Neural cell (in vitro differentiated cells): ENCODE measurements around the gene LDLRAD3. TPM values are rescaled to one million over a fixed set of nuclear protein-coding genes. Genes with fewer than 3 reads are reported as not detected.

Experiments used
- H2AFZ ChIP-seq: fragments of 200-600, 300-800 bp; sonication (generic), shearing (Covaris generic); 2 replicates; pipeline ENCODE4 v1.6.0; 2014; ENCODE audit warnings: low read depth, mild to moderate bottlenecking, antibody characterized with exemption, low read length, moderate library complexity
- H3F3A ChIP-seq: fragments of 200-600 bp; shearing (Covaris generic); 2 replicates; pipeline ENCODE4 v1.6.1; 2016; ENCODE audit warnings: mild to moderate bottlenecking, moderate library complexity, mixed read lengths, antibody characterized with exemption, low read length; ENCODE audit not compliant: insufficient read depth, poor library complexity, severe bottlenecking
- H3K27ac ChIP-seq: fragments of 200-600, 300-800 bp; sonication (generic), shearing (Covaris generic); 2 replicates; pipeline ENCODE4 v1.5.1; 2014; ENCODE audit warnings: mild to moderate bottlenecking, low read length, moderate library complexity
- H3K27me3 ChIP-seq: fragments of 300-800, 200-600 bp; sonication (generic), shearing (Covaris generic); 2 replicates; pipeline ENCODE4 v1.6.0; 2014; ENCODE audit warnings: mild to moderate bottlenecking, low read depth, low read length, moderate library complexity; ENCODE audit not compliant: insufficient read depth
- H3K36me3 ChIP-seq: fragments of 300-800, 200-600 bp; sonication (generic), shearing (Covaris generic); 2 replicates; pipeline ENCODE4 v1.5.1; 2014; ENCODE audit warnings: mild to moderate bottlenecking, antibody characterized with exemption, low read length, moderate library complexity; ENCODE audit not compliant: insufficient read depth
- H3K4me2 ChIP-seq: fragments of 300-800, 200-600 bp; sonication (generic), shearing (Covaris generic); 2 replicates; pipeline ENCODE4 v1.6.0; 2014; ENCODE audit warnings: mild to moderate bottlenecking, low read length
- H3K4me3 ChIP-seq: fragments of 300-800, 200-600 bp; sonication (generic), shearing (Covaris generic); 2 replicates; pipeline ENCODE4 v1.5.1; 2014; ENCODE audit warnings: mild to moderate bottlenecking, low read length, moderate library complexity
- H3K79me2 ChIP-seq: fragments of 200-600 bp; shearing (Covaris generic); replicated peaks from 2 replicates; pipeline ENCODE4 v1.6.0; 2014; ENCODE audit warnings: mild to moderate bottlenecking, low read length, moderate library complexity; ENCODE audit not compliant: insufficient read depth
- H3K9ac ChIP-seq: fragments of 300-800, 200-600 bp; sonication (generic), shearing (Covaris generic); 2 replicates; pipeline ENCODE4 v1.6.1; 2016; ENCODE audit warnings: mild to moderate bottlenecking, low read length, mixed read lengths
- H3K9me2 ChIP-seq: fragments of 200-600 bp; shearing (Covaris generic); 2 replicates; pipeline ENCODE4 v1.6.1; 2016; ENCODE audit warnings: mild to moderate bottlenecking, low read length, mixed read lengths; ENCODE audit not compliant: insufficient read depth
- H3K9me3 ChIP-seq: fragments of 200-600, 300-800 bp; sonication (generic), shearing (Covaris generic); 2 replicates; pipeline ENCODE4 v1.6.1; 2016; ENCODE audit warnings: mild to moderate bottlenecking, mixed run types, low read length, moderate library complexity, mixed read lengths
- H4K20me1 ChIP-seq: fragments of 200-600 bp; shearing (Covaris generic); 2 replicates; pipeline ENCODE4 v1.6.1; 2016; ENCODE audit warnings: mild to moderate bottlenecking, mixed run types; ENCODE audit not compliant: insufficient read depth
- CTCF ChIP-seq: fragments of 450-650 bp; IDR thresholded peaks from 2 replicates; pipeline ENCODE4 v1.5.1; 2014; ENCODE audit warnings: antibody characterized with exemption, mild to moderate bottlenecking, moderate library complexity; ENCODE audit not compliant: poor library complexity, severe bottlenecking
- EP300 ChIP-seq: fragments of 450-650 bp; conservative IDR thresholded peaks from 2 replicates; pipeline ENCODE4 v1.6.1; 2014; ENCODE audit warnings: antibody characterized with exemption, mild to moderate bottlenecking, moderate library complexity; ENCODE audit not compliant: poor library complexity, severe bottlenecking
- EZH2 ChIP-seq: fragments of 200-600, 300-800 bp; shearing (Covaris generic), sonication (generic); IDR thresholded peaks from 2 replicates; pipeline ENCODE4 v1.6.1; 2014; ENCODE audit warnings: antibody characterized with exemption, low read length, borderline replicate concordance, mild to moderate bottlenecking; ENCODE audit not compliant: insufficient read depth, poor library complexity, severe bottlenecking
- MXI1 ChIP-seq: fragments of 450-650 bp; conservative IDR thresholded peaks from 2 replicates; pipeline ENCODE4 v1.6.1; 2014; ENCODE audit warnings: antibody characterized with exemption, mild to moderate bottlenecking; ENCODE audit not compliant: poor library complexity, severe bottlenecking
- POLR2AphosphoS5 ChIP-seq: IDR thresholded peaks from 2 replicates; pipeline ENCODE4 v1.6.1; 2012
- RAD21 ChIP-seq: fragments of 450-650 bp; conservative IDR thresholded peaks from 2 replicates; pipeline ENCODE4 v1.6.1; 2014; ENCODE audit warnings: antibody characterized with exemption, mild to moderate bottlenecking, moderate library complexity
- REST ChIP-seq: IDR thresholded peaks from 2 replicates; pipeline ENCODE4 v1.6.1; 2012; ENCODE audit warnings: borderline replicate concordance
- SMC3 ChIP-seq: fragments of 450-650 bp; conservative IDR thresholded peaks from 2 replicates; pipeline ENCODE4 v1.6.1; 2014; ENCODE audit warnings: antibody characterized with exemption, mild to moderate bottlenecking, moderate library complexity; ENCODE audit not compliant: poor library complexity
- TAF1 ChIP-seq: IDR thresholded peaks from 2 replicates; pipeline ENCODE4 v1.6.1; 2012; ENCODE audit warnings: low read depth
- polyA plus RNA-seq: library from polyadenylated mRNA; depleted of rRNA; stranded (reverse); fragments of >200 nt; gene quantifications from 2 replicates; pipeline ENCODE4 v1.2.3, GENCODE V29; 2014

LDLRAD3 gene
- polyA plus RNA-seq, 1 donor from 2014 or later, result 3.5 TPM

GRCh38 chr11:36264011-36264972 lies 320.4 kb downstream of the LDLRAD3 start:
- no peak overlapping the region for H3K27ac ChIP-seq
- no peak overlapping the region for H3K4me2 ChIP-seq
- no peaks in the 10 kb centered on the region for H3K9me2 ChIP-seq

More at GRCh38 chr11:36264011-36264972, 320.4 kb downstream of the LDLRAD3 start:
- no peaks in the 10 kb centered on the region for H3K27me3 ChIP-seq
- no peaks in the 10 kb centered on the region for H3K9me3 ChIP-seq
- H3K4me3 ChIP-seq, result no peak overlapping the region
- no peaks in the 10 kb centered on the region for H4K20me1 ChIP-seq
- H3K79me2 ChIP-seq, result no peaks in the 10 kb centered on the region
- TF ChIP-seq CTCF (no peak), REST (no peak), EP300 (no peak), POLR2AphosphoS5 (no peak), EZH2 (no peak), RAD21 (no peak), TAF1 (no peak), MXI1 (no peak), SMC3 (no peak)
- no peaks in the 10 kb centered on the region for H3F3A ChIP-seq
- H2AFZ ChIP-seq, result no peak overlapping the region
- H3K9ac ChIP-seq, result no peak overlapping the region
- H3K36me3 ChIP-seq, result no peaks in the 10 kb centered on the region
